Liver (tissue), 9 donors: Measurements from ENCODE around the gene SLC11A2. TPM values are rescaled to one million over a fixed set of nuclear protein-coding genes. Genes with fewer than 3 reads are reported as not detected.

Source experiments
- DNase-seq: peaks from one replicate; pipeline ENCODE4 v3.0.0-alpha.2; 2017; ENCODE audit warnings: low spot score
- H3K27ac ChIP-seq, 2 donors: one replicate each; pipeline ENCODE4 v1.7.0; 2013; ENCODE audit warnings: inconsistent platforms in 2 of 2, low read length in 2 of 2, control low read depth in 1 of 2, low read depth in 1 of 2, mild to moderate bottlenecking in 1 of 2
- H3K27me3 ChIP-seq, 4 donors: one replicate each; pipeline versions ENCODE4 v1.6.1 to v1.7.0; 2013; ENCODE audit warnings: low read length in 3 of 4, inconsistent platforms in 1 of 4, mild to moderate bottlenecking in 1 of 4, moderate library complexity in 1 of 4; ENCODE audit not compliant: control insufficient read depth in 4 of 4, insufficient read depth in 4 of 4
- H3K36me3 ChIP-seq, 4 donors: one replicate each; pipeline versions ENCODE4 v1.6.1 to v1.7.0; 2013; ENCODE audit warnings: low read length in 3 of 4, mild to moderate bottlenecking in 3 of 4, low read depth in 1 of 4, moderate library complexity in 1 of 4; ENCODE audit not compliant: control insufficient read depth in 4 of 4, insufficient read depth in 3 of 4
- H3K4me1 ChIP-seq, 4 donors: one replicate each; pipeline versions ENCODE4 v1.6.1 to v1.7.0; 2013; ENCODE audit warnings: low read length in 3 of 4, mild to moderate bottlenecking in 3 of 4, moderate library complexity in 1 of 4; ENCODE audit not compliant: control insufficient read depth in 4 of 4, insufficient read depth in 4 of 4
- H3K4me3 ChIP-seq, 3 donors: one replicate each; pipeline versions ENCODE4 v1.6.1 to v1.7.0; 2013; ENCODE audit warnings: low read length in 3 of 3, control low read depth in 1 of 3, low read depth in 1 of 3, mild to moderate bottlenecking in 1 of 3
- H3K9ac ChIP-seq, 2 donors: one replicate each; pipeline ENCODE4 v1.7.0; 2013; ENCODE audit warnings: low read length in 2 of 2, mild to moderate bottlenecking in 2 of 2, moderate library complexity in 2 of 2, control low read depth in 1 of 2, low read depth in 1 of 2
- H3K9me3 ChIP-seq, 4 donors: one replicate each; pipeline versions ENCODE4 v1.6.1 to v1.7.0; 2013; ENCODE audit warnings: low read length in 3 of 4; ENCODE audit not compliant: control insufficient read depth in 4 of 4
- EGR1 ChIP-seq, 2 donors: IDR thresholded peaks; 2 replicates each; pipeline ENCODE4 v1.6.1; 2016 to 2018; ENCODE audit warnings: antibody characterized with exemption in 2 of 2, low read depth in 2 of 2
- FOXA2 ChIP-seq: IDR thresholded peaks from 2 replicates; pipeline ENCODE4 v1.6.1; 2016; ENCODE audit warnings: antibody characterized with exemption
- HNF4G ChIP-seq: IDR thresholded peaks from 2 replicates; pipeline ENCODE4 v1.6.1; 2016; ENCODE audit warnings: antibody characterized with exemption
- JUND ChIP-seq, 2 donors: IDR thresholded peaks; 2 replicates each; pipeline ENCODE4 v1.6.1; 2016; ENCODE audit warnings: antibody characterized with exemption in 2 of 2
- NR2F2 ChIP-seq: IDR thresholded peaks from 2 replicates; pipeline ENCODE4 v1.6.1; 2016; ENCODE audit warnings: antibody characterized with exemption
- RAD21 ChIP-seq, 2 donors: IDR thresholded peaks; 2 replicates each; pipeline ENCODE4 v1.6.1; 2016; ENCODE audit warnings: antibody characterized with exemption in 2 of 2, mild to moderate bottlenecking in 2 of 2
- SP1 ChIP-seq: IDR thresholded peaks from 2 replicates; pipeline ENCODE4 v1.6.1; 2018; ENCODE audit warnings: antibody characterized with exemption, mild to moderate bottlenecking
- TAF1 ChIP-seq: conservative IDR thresholded peaks from 2 replicates; pipeline ENCODE4 v1.6.1; 2016; ENCODE audit warnings: antibody characterized with exemption, mild to moderate bottlenecking
- WGBS: extraction: QIAGEN DNeasy Blood & Tissue Kit; methylation state at CpG from one replicate; pipeline ENCODE4 v1.1.7; 2013; 5-methylcytosine and 5-hydroxymethylcytosine counted together
- polyA plus RNA-seq, 2 donors: library from polyadenylated mRNA; stranded (reverse) in 1 of 2; unstranded in 1 of 2; fragments of 200-250 nt in 1 of 2; fragments of >200 nt in 1 of 2; fragmentation: Nextera tagmentation in 1 of 2; extraction: Ambion mirVana in 1 of 2; gene quantifications; one replicate each; pipeline versions ENCODE4 v1.2.1 to v1.2.3, GENCODE V29; 2013 to 2015
- total RNA-seq, 2 donors: library from RNA; depleted of rRNA; stranded (reverse); fragments of >200 nt; gene quantifications; one replicate each; pipeline ENCODE4 v1.2.3, GENCODE V29; 2014
- TF ChIP-seq, protein P1 (sequence below): IDR thresholded peaks from 2 replicates; pipeline ENCODE4 v1.6.1; 2016; ENCODE audit warnings: antibody characterized with exemption
- TF ChIP-seq, protein P2 (sequence below): IDR thresholded peaks from 2 replicates; pipeline ENCODE4 v1.6.1; 2016; ENCODE audit warnings: antibody characterized with exemption
- TF ChIP-seq, protein P3 (sequence below): fragments of 150-350 bp; IDR thresholded peaks from 2 replicates; pipeline ENCODE4 v1.5.1; 2017; ENCODE audit warnings: improper control_type of control experiment, low read depth, low read length; ENCODE audit not compliant: missing input control
- TF ChIP-seq, protein P4 (sequence below): IDR thresholded peaks from 2 replicates; pipeline ENCODE4 v1.6.1; 2016; ENCODE audit warnings: antibody characterized with exemption, mild to moderate bottlenecking
- donor health status: healthy.
- donor health status: healthy.
- donor health status: healthy.
- donor health status: healthy.
- donor health status: healthy.

The SLC11A2 gene
- total and polyA plus RNA-seq, 4 donors = 15.2 to 108 (median 52.2) TPM

DNA sequence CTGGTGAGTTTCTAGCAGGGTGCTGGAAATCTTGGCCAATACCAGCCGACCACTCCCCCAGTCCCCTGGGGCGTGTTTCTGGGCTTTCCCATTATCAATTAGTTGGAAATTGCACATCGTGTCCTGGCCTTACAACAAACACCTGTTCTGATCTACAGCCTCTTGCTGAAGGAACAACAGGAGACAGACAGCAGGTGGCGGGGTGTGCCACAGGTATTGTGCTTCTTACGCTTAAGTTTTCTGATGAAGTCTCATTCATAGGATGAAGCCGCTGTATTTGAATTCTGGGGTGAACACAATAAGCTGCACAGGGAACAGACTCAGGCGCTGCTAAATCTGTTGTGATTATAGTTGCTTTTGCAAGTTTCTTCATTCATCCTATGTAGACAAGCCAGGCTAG, 73.1 kb downstream of the SLC11A2 start:
- DNase-seq = no peak
- Histone ChIP-seq H3K27me3 (no peaks in the 10 kb centered on the region), H3K4me3 (no peak overlapping the region), H3K9ac (no peak overlapping the region), H3K9me3 (no peaks in the 10 kb centered on the region), H3K27ac (no peak overlapping the region), H3K36me3 (no peaks in the 10 kb centered on the region), H3K4me1 (no peaks in the 10 kb centered on the region)
- WGBS = 74% methylated on average over 7 of the region's 7 CpGs
- peak in 1 of 2 donors; percentile 18 for TF ChIP-seq RAD21 (IDR thresholded peaks at IDR 0.05)
- TF ChIP-seq SP1 = no peak

DNA sequence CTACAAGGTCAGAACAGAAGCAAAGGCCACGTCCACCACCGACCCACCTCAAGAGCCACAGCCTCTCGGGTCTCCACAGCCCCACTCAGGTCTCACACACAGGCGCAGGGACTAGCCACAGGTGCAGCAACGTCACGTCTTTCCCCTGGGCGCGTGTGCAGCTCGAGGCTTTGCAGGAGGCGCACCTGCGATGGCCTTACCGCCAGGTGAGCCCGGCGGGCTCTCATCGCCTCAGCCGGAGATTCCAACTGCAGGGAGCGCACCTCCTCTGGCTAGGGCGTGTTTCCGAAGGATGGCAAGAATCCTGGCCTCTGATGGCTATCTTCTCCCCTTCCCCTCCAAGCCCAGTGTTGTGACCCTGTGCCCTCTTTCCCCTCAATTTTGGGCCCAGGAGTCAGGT, 73.7 kb downstream of the SLC11A2 start, which contains the start of gene HIGD1C:
TSS of gene HIGD1C (plus strand) at position 35 of the 400 bp plus-strand sequence. CDS start 1,455 bp downstream, outside the sequence.
- Histone ChIP-seq H3K4me3 (no peak within 1 kb of the TSS), H3K9me3 (no peaks in the 10 kb centered on the region), H3K9ac (no peak within 1 kb of the TSS), H3K4me1 (no peaks in the 10 kb centered on the region), H3K36me3 (no peaks in the 10 kb centered on the region), H3K27me3 (no peaks in the 10 kb centered on the region), H3K27ac (no peak within 1 kb of the TSS)
- WGBS = 96% methylated on average over 19 of the region's 19 CpGs
- DNase-seq = no peak
- TF ChIP-seq, protein P1, sequence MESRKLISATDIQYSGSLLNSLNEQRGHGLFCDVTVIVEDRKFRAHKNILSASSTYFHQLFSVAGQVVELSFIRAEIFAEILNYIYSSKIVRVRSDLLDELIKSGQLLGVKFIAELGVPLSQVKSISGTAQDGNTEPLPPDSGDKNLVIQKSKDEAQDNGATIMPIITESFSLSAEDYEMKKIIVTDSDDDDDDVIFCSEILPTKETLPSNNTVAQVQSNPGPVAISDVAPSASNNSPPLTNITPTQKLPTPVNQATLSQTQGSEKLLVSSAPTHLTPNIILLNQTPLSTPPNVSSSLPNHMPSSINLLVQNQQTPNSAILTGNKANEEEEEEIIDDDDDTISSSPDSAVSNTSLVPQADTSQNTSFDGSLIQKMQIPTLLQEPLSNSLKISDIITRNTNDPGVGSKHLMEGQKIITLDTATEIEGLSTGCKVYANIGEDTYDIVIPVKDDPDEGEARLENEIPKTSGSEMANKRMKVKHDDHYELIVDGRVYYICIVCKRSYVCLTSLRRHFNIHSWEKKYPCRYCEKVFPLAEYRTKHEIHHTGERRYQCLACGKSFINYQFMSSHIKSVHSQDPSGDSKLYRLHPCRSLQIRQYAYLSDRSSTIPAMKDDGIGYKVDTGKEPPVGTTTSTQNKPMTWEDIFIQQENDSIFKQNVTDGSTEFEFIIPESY = no peak
- TF ChIP-seq, protein P2, sequence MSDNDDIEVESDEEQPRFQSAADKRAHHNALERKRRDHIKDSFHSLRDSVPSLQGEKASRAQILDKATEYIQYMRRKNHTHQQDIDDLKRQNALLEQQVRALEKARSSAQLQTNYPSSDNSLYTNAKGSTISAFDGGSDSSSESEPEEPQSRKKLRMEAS = no peak
- TF ChIP-seq EGR1 (IDR thresholded peaks at IDR 0.05; ENCODE audit: low read depth in 2 of 2) (no peak), TAF1 (no peak), NR2F2 (no peak), SP1 (no peak), HNF4G (no peak), FOXA2 (no peak), JUND (IDR thresholded peaks at IDR 0.05) (no peak)
- TF ChIP-seq, protein P3, sequence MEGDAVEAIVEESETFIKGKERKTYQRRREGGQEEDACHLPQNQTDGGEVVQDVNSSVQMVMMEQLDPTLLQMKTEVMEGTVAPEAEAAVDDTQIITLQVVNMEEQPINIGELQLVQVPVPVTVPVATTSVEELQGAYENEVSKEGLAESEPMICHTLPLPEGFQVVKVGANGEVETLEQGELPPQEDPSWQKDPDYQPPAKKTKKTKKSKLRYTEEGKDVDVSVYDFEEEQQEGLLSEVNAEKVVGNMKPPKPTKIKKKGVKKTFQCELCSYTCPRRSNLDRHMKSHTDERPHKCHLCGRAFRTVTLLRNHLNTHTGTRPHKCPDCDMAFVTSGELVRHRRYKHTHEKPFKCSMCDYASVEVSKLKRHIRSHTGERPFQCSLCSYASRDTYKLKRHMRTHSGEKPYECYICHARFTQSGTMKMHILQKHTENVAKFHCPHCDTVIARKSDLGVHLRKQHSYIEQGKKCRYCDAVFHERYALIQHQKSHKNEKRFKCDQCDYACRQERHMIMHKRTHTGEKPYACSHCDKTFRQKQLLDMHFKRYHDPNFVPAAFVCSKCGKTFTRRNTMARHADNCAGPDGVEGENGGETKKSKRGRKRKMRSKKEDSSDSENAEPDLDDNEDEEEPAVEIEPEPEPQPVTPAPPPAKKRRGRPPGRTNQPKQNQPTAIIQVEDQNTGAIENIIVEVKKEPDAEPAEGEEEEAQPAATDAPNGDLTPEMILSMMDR = no peak
- TF ChIP-seq, protein P4, sequence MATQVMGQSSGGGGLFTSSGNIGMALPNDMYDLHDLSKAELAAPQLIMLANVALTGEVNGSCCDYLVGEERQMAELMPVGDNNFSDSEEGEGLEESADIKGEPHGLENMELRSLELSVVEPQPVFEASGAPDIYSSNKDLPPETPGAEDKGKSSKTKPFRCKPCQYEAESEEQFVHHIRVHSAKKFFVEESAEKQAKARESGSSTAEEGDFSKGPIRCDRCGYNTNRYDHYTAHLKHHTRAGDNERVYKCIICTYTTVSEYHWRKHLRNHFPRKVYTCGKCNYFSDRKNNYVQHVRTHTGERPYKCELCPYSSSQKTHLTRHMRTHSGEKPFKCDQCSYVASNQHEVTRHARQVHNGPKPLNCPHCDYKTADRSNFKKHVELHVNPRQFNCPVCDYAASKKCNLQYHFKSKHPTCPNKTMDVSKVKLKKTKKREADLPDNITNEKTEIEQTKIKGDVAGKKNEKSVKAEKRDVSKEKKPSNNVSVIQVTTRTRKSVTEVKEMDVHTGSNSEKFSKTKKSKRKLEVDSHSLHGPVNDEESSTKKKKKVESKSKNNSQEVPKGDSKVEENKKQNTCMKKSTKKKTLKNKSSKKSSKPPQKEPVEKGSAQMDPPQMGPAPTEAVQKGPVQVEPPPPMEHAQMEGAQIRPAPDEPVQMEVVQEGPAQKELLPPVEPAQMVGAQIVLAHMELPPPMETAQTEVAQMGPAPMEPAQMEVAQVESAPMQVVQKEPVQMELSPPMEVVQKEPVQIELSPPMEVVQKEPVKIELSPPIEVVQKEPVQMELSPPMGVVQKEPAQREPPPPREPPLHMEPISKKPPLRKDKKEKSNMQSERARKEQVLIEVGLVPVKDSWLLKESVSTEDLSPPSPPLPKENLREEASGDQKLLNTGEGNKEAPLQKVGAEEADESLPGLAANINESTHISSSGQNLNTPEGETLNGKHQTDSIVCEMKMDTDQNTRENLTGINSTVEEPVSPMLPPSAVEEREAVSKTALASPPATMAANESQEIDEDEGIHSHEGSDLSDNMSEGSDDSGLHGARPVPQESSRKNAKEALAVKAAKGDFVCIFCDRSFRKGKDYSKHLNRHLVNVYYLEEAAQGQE = no peak
